GM21786 (cell line): ENCODE data around the gene RAPH1.
"Not testable (repeated sequence)": the region's sequence is repeated elsewhere in the genome, so short reads cannot be mapped to it uniquely, and the experiment has no call there.

Experiments used
- ATAC-seq: cut with Tn5 transposase; IDR thresholded peaks from one replicate; pipeline ENCODE4 v1.9.1; 2021; ENCODE audit not compliant: unreplicated experiment

RAPH1 gene

GRCh38 chr2:203438528-203438927 lies 96.6 kb downstream of the RAPH1 start:
- no peak for ATAC-seq

GRCh38 chr2:203437511-203437910 lies 97.6 kb downstream of the RAPH1 start:
- ATAC-seq, result no peak

DNA sequence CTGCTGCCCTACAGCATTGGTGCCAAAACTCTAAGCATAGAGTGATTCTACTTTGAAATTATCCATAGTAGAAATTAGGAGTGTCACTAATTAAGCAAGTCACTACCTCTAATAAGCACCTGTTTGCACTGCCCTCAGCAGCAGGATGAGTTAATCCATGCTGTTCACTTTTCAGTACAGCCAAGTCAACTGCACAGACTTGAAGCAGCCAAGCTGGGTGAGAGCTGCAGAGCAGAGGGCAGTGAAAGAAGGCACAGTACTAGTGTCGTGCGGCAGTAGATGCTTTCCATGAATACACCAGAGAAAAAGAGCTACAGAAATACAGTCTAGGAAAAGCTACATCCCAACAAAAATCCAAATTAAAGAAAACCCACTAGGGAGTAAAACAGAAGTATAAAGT lies 98.6 kb downstream of the RAPH1 start:
- no peak for ATAC-seq

DNA sequence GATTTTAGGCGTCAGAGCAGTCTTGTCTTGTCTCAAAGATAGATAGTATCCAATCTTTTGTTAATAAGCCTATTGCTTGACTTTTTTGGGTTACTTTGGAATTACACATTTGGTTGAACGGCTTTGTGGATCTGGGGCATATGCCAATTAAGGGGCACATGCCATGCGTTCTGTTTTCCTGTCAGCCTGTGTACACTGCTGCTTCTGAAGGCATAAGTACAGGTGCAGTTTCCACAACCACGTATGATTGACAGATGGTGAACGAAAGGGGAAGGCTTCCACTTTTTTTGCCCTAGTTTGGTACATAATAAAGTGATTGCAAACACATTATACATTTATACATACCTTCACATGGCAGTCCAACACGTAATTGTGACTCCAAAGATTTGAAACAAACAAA lies 102.3 kb downstream of the RAPH1 start:
- ATAC-seq, result no peak

GRCh38 chr2:203431391-203432185 lies 103.5 kb downstream of the RAPH1 start:
- no peak for ATAC-seq

DNA sequence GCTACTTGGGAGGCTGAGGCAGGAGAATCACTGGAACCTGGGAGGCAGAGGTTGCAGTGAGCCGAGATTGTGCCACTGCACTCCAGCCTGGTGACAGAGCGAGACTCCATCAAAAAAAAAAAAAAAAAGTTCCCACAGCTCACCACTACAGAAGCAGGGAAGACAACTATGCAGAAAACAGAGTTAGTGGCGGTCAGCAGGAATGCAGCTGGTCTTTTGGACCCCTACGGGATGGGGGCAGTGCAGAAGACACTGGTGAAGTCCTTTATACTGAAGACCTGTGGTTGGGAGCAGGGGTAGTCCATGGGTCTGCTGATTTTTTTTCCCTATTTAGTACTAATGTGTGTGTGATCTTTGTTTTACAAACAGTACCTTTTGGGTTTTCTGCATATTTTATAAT lies 105.5 kb downstream of the RAPH1 start:
- ATAC-seq, result not testable (repeated sequence)

DNA sequence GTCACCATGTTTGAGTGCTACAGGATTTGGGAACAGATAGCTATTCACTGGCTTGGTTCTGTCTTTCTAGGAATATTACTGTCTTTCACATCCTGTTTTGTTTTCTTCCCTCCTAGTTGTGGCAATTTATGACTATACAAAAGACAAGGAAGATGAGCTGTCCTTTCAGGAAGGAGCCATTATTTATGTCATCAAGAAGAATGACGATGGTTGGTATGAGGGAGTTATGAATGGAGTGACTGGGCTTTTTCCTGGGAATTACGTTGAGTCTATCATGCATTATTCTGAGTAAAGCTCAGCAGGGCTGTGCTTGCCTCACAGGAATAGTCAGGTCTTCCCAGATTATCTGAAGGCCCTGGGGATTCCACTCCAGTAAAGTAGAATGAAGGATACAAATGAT lies 108.0 kb downstream of the RAPH1 start:
- no peak for ATAC-seq

DNA sequence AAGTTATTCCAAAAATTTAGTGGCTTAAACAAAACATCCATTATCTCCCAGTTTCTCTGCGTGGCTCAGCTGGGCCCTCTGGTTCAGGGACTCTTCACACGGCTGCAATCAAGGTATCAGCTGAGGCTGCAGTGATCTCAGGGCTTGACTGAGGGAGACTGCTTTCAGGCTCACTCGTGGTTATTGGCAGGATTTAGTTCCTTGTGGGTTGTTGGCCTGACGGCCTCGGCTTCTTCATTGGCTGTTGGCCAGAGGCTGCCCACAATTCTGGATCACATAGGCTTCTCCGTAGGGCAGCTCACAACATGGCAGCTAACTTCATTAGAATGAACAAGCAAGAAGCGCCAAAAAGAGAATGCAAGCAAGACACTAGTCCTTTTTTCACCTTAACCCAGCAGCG lies 116.8 kb downstream of the RAPH1 start:
- no peak for ATAC-seq

DNA sequence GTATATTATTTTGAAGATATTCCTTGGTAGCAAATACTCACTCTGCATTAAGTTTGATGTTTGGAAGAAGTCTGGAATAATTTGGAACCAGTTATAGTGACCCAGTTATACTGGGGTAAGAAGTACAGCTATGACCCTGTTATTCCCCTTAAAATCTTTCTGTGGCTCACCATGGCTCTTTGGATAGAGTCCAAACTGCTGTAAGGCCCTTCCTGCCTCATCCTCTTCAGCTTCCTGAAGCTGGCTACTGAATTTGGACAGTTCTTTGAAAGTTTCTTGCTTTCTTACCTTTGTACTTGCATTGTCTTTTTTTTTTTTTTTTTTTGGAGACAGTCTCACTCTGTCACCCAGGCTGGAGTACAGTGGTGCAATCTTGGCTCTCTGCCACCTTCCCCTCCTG lies 121.3 kb downstream of the RAPH1 start:
- ATAC-seq, result no peak

DNA sequence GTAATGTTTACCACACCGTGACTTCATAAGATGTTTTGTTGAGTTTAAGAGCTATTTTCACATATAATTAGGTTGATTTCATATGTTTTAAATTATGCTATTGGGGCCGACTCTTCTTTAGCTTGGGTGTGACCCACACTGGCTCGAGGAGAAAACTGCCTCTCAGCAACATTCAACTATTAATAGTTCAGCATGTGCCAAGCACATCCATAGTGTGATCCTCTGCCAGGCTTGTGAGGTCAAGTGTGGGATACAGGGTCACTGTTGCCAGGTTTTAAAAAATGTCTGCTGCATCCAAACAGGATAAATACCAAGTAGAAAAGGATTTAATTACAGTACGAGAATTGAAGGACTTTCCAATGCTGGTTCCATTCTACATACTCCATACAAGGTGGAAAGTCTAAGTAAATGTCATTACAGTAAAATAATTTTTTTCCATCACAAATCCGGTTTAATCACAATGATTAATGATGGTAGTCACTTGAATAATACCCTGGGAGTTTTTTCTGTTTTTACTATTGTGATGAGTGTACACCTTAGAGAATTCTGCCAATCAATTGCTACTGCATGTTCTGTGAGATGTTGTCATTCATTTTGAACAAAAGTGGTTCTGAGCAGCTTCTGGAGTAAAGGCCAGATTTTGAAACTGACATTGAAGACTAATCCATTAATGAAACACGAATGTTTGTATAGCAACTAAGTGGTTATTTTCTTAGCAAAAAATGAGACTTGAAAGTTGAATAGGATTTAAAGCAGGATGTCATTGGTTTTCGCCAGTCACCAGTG lies 122.4 kb downstream of the RAPH1 start:
- no peak for ATAC-seq

DNA sequence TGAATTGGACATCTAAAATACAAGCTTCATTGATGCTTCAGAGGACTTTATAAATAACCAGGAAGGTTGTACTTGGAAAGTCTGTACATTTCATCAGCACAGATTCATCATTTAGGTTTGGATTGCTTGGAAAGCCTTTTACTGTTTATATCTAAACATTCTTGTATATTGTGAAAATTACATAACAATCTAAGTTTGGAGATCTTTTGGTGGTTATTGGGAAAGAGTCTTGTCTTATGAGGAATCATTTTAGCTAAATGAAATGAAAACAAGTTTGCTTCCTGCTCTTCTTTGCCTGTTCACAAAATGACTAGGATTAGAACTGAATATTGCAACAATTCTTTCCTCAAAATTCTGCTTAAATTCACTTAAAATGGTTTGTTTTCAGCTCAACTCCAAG lies 127.6 kb downstream of the RAPH1 start:
- ATAC-seq, result no peak

DNA sequence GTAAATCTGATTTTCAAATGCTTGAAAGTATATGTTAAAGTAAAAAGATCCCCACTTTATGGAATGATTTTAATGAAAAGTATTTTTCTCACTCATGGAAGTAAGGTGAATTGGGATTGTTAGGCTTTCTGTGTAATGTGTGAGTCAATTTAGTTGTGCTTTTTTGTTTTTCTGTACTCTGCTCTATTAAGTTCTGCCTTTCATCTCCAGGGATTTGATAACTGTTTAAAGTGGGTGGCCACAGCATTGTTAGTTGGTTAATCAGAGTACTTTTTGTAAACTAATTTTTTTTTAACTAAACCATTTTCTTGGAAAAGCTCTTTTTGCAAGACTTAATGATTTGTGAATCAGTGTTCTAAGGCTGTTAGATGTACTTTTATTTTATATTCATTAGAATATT lies 130.1 kb downstream of the RAPH1 start:
- no peak for ATAC-seq

DNA sequence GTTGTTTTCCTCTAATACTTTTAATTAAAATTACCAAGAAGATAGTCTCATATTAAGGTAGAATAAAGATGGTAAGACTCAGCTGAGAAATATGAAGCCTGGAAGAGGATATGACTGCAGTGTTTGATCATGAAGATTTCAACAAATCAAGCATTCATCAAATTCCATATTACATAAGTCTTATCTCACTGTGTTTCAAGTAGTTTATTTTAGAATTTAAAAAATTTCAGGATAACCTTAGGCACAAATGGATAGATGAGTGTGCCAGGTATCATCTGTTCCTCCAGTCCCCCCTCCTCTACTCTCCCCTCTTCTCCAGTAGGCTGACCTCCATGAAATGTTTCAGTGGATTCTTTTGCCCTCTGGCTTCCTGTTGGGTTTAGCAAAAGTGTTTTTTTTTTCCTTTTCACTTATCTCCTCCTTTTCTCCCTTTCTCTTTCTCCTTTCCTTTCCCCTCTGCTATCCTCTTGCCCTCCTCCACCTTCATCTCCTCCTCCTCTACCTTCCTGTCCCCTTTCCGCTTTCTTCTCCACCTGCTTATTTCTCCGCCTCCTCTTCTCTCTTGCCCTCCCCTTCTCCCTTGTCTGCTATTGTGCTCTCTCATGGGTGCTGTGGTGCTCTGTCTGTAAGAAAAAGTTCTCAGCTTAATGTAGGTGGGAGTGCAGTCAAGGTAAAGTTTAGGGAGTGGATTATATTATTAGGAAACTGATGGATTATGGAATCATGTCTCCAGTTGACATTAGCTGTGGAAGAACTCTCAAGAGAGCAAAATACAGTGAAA lies 134.1 kb downstream of the RAPH1 start:
- no peak for ATAC-seq

DNA sequence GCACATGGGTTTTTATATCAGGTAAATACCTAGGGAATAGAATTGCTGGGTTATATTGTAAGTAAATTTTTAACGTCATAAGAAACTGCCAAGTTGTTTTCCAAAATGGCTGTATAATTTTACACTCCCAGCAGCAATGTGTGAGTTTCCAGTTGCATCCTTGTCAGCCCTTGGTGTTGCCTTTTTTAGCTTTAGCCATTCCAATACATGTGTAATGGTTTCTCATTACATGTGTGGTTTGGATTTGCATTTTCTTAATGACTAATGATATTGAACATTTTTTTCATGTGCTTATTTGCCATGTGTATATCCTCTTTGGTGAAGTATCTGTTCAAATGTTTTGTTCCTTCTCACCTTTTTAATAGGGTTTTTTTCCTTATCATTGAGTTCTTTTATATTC lies 136.1 kb downstream of the RAPH1 start:
- ATAC-seq, result no peak

GRCh38 chr2:203396667-203397066 lies 138.4 kb downstream of the RAPH1 start:
- ATAC-seq, result no peak

GRCh38 chr2:203395858-203396257 lies 139.2 kb downstream of the RAPH1 start:
- ATAC-seq, result no peak

DNA sequence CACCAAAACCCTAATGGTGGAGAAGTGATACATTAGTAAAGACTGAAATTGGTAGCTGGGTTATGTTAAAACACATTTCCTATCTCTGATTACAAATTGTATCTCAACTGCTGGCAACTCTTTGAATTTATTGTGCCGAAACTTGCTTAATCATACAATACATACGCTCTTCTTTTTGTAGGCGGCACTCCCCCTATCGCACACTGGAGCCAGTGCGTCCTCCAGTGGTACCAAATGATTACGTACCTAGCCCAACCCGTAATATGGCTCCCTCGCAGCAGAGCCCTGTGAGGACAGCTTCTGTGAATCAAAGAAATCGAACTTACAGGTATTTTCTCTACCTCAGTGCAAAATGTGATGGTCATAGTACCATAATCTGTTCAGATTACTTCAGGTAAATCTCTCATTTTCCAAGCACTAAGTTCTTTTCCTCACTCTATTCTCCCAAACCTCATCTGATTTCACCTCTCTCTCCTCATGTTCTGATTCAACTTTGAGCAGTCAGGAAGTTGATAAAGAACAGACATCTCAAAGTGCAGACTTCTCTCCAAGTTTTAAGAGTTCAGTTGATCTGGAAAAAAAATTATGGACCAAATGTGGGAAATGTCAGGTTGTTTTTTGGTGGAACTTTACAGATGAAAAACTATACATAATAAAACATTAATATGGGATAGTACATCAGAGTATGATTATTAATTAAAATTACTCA lies 140.4 kb downstream of the RAPH1 start:
- no peak for ATAC-seq

DNA sequence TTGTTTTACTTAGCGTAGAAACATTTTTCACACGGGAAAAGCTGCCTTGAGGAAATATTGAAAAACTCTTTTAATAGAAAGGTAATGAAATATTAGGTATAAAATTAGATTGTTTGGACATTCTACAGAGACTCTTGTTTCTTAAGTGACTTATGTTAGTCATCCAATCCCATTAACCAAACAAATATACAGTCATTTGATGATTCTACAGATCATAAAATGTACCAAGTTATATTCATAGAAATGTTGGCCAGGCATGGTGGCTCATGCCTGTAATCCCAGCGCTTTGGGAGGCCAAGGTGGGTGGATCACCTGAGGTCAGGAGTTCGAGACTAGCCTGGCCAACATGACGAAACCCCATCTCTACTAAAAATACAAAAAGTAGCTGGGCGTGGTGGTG lies 146.9 kb downstream of the RAPH1 start:
- not testable (repeated sequence) for ATAC-seq

DNA sequence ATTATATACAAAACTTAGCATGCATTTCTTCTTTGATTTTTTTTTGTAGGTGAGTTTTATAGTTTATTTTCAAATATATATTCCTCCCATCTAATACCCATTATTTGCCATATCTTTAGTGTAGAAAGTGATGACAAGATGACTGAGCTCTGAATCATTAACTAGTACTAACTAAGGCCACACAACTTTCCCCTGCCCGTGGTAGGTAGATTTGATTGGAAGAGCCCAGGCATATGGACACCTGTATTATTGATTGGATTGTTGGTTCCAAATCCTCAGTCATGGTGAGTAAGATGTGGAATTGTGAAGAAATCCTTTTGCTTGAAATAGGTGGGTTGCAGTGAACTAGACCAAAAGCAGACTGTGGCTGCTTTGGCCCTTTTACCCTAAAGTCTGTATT lies 152.1 kb downstream of the RAPH1 start:
- ATAC-seq, result no peak

DNA sequence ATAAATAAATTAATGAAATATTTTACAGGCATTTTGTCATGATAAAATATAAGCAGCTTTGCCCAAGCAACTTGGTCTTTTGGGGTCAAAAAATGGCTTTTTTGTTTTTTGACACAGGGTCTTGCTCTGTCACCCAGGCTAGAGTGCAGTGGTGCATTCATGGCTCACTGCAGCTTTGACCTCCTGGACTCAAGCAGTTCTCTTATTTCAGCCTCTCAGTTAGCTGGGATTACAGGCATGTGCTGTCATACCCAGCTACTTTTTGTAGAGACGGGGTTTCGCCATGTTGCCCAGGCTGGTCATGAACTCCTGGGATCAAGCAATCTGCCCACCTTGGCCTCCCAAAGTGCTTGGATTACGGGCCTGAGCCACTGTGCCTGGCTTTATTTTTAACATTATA lies 155.9 kb downstream of the RAPH1 start:
- no peak for ATAC-seq

- ATAC-seq, result no peak
Observed at GRCh38 chr2:203376173-203376572, 158.9 kb downstream of the RAPH1 start.
